Pancreas (tissue), 10 donors: Measurements from ENCODE around the gene KCND2. TPM values are rescaled to one million over a fixed set of nuclear protein-coding genes. Genes with fewer than 3 reads are reported as not detected.

Source experiments
- ATAC-seq, 4 donors: fragments of 200-7000 bp; cut with Tn5 transposase; one replicate each; pipeline versions ENCODE4 v1.8.0 to v1.9.1; 2020; ENCODE audit warnings: mild to moderate bottlenecking in 4 of 4, moderate library complexity in 4 of 4
- DNase-seq, 6 donors: peaks; one replicate each; pipeline ENCODE4 v3.0.0-alpha.2; 2020
- FAIRE-seq: peaks from 2 replicates; lab custom pipeline; 2012; peaks lifted over from hg19 to GRCh38; lab: Jason Lieb, UNC
- H3K27ac ChIP-seq, 4 donors: fragments of 200-600 bp; sonication (generic); 1 replicate in 3 of 4; 2 replicates in 1 of 4; pipeline versions ENCODE4 v1.5.0 to v1.8.0; 2020
- H3K27me3 ChIP-seq, 4 donors: fragments of 200-600 bp; one replicate each; pipeline ENCODE4 v1.8.0; 2021
- H3K36me3 ChIP-seq, 3 donors: fragments of 200-600 bp; sonication (generic) in 1 of 3; one replicate each; pipeline versions ENCODE4 v1.5.0 to v1.8.0; 2020 to 2021
- H3K4me1 ChIP-seq, 3 donors: fragments of 200-600 bp; one replicate each; pipeline ENCODE4 v1.8.0; 2021
- H3K4me3 ChIP-seq, 4 donors: fragments of 200-600 bp; sonication (generic) in 2 of 4; one replicate each; pipeline versions ENCODE4 v1.5.0 to v1.8.0; 2020 to 2021
- H3K9me3 ChIP-seq, 4 donors: fragments of 200-600 bp; one replicate each; pipeline ENCODE4 v1.8.0; 2021
- CTCF ChIP-seq, 4 donors: fragments of 200-600 bp; sonication (generic) in 3 of 4; IDR thresholded peaks; one replicate each; pipeline versions ENCODE4 v1.5.0 to v1.8.0; 2021; ENCODE audit warnings: antibody characterized with exemption in 4 of 4
- WGBS, 2 donors: extraction: QIAGEN DNeasy Blood & Tissue Kit; methylation state at CpG; one replicate each; pipeline ENCODE4 v1.1.7; 2013; 5-methylcytosine and 5-hydroxymethylcytosine counted together
- intact Hi-C, 3 donors: fragments of 100-400 bp; cut with DNase I; formaldehyde crosslinking; loops; one replicate each; pipeline versions ENCODE4 v1.11.1 to v1.14.2; 2022
- polyA plus RNA-seq, 2 donors: library from polyadenylated mRNA; stranded (reverse); fragments of 200-250 nt; gene quantifications; one replicate each; pipeline ENCODE4 v1.2.3, GENCODE V29; 2013
- total RNA-seq, 6 donors: library from RNA; stranded (reverse); fragmentation: NEBNext Ultra II Directional in 4 of 6; extraction: Animal tissue kit (Norgen Biotek cat#: 25700) in 4 of 6; gene quantifications; one replicate each; pipeline versions ENCODE4 v1.2.1 to v1.2.4, GENCODE V29; 2021 to 2023
- donor health status: healthy with polysubstance abuse.
- donor health status: DM: no; HTN: no; CAD: no; lungs with moderate emphysema.
- donor health status: DM: no; HTN: no; CAD: no.
- donor health status: control.
- donor health status: control.
- donor health status: Bipolar disorder and iron deficiency.
- donor health status: DM: yes; HTN: yes; CAD: no.
- donor health status: DM: no; HTN: no; CAD: no.
- donor health status: DM: no; HTN: no; CAD: no.
- donor health status: DM: yes; HTN: yes; CAD: no.

The KCND2 gene
- total and polyA plus RNA-seq, 8 donors, result 0.11 to 1.2 (median 0.27) TPM

GRCh38 chr7:120741371-120742042 is 468.5 kb downstream of the KCND2 start:
- ATAC-seq (peak in 1 of 4 donors; percentile 69), FAIRE-seq (no peak), DNase-seq (no peak)
- Histone ChIP-seq H3K36me3 (no peaks in the 10 kb centered on the region), H3K9me3 (no peaks in the 10 kb centered on the region), H3K4me1 (peaks cover 0 to 6% (median 0%) of the 10 kb centered on the region in 3 donors), H3K27me3 (peaks cover 0 to 4% (median 0%) of the 10 kb centered on the region in 4 donors), H3K27ac (peak overlapping the region in 1 of 4 donors; percentile 1), H3K4me3 (peak overlapping the region in 2 of 4 donors; percentile 6 to 8)
- intact Hi-C loops, result no loop called here
- 19 to 25% methylated on average over 7 of the region's 7 CpGs for whole genome bisulfite sequencing, 2 donors
- TF ChIP-seq CTCF (IDR thresholded peaks at IDR 0.05), result no peak

- intact Hi-C loops, result no loop called here
- Histone ChIP-seq H3K4me3 (no peak overlapping the region), H3K36me3 (no peaks in the 10 kb centered on the region), H3K27ac (no peak overlapping the region), H3K27me3 (peaks cover 0 to 4% (median 0%) of the 10 kb centered on the region in 4 donors), H3K4me1 (peaks cover 0 to 6% (median 0%) of the 10 kb centered on the region in 3 donors), H3K9me3 (no peaks in the 10 kb centered on the region)
- no peak for ATAC-seq
- WGBS, 2 donors, result 48 to 61% methylated on average over 5 of the region's 5 CpGs
- no peak for FAIRE-seq
- TF ChIP-seq CTCF (IDR thresholded peaks at IDR 0.05), result no peak
- DNase-seq, result no peak
Measured at GRCh38 chr7:120742372-120742771, 469.4 kb downstream of the KCND2 start.

GRCh38 chr7:120743128-120743527 is 470.2 kb downstream of the KCND2 start:
- Histone ChIP-seq H3K9me3 (no peaks in the 10 kb centered on the region), H3K27me3 (peaks cover 0 to 4% (median 0%) of the 10 kb centered on the region in 4 donors), H3K27ac (no peak overlapping the region), H3K4me3 (no peak overlapping the region), H3K4me1 (peaks cover 0 to 6% (median 0%) of the 10 kb centered on the region in 3 donors), H3K36me3 (no peaks in the 10 kb centered on the region)
- WGBS, 2 donors, result 66 to 71% methylated on average over 3 of the region's 3 CpGs
- no peak for TF ChIP-seq CTCF (IDR thresholded peaks at IDR 0.05)
- ATAC-seq, result no peak
- DNase-seq, result no peak
- no peak for FAIRE-seq
- intact Hi-C loops, result no loop called here

GRCh38 chr7:120760050-120760449 is 487.1 kb downstream of the KCND2 start:
- Histone ChIP-seq H3K27me3 (no peaks in the 10 kb centered on the region), H3K4me1 (no peaks in the 10 kb centered on the region), H3K4me3 (no peak overlapping the region), H3K36me3 (no peaks in the 10 kb centered on the region), H3K9me3 (no peaks in the 10 kb centered on the region), H3K27ac (no peak overlapping the region)
- TF ChIP-seq CTCF (IDR thresholded peaks at IDR 0.05), result no peak
- DNase-seq (no peak), FAIRE-seq (no peak), ATAC-seq (no peak)
- WGBS, 2 donors, result 59 to 73% methylated on average over 2 of the region's 2 CpGs
- intact Hi-C loops, result no loop called here

GRCh38 chr7:120760851-120761250 is 487.9 kb downstream of the KCND2 start:
- no peak overlapping the region for H3K27ac ChIP-seq
- no peaks in the 10 kb centered on the region for H3K27me3 ChIP-seq
- 48 to 62% methylated on average over 3 of the region's 3 CpGs for WGBS, 2 donors
- intact Hi-C loops, result no loop called here
- H3K4me3 ChIP-seq, result no peak overlapping the region
- H3K9me3 ChIP-seq, result no peaks in the 10 kb centered on the region
- ATAC-seq (no peak), DNase-seq (no peak), FAIRE-seq (no peak)
- no peaks in the 10 kb centered on the region for H3K4me1 ChIP-seq
- no peaks in the 10 kb centered on the region for H3K36me3 ChIP-seq
- no peak for TF ChIP-seq CTCF (IDR thresholded peaks at IDR 0.05)
